GM21737 (cell line): ENCODE data around the gene FHIT.

ENCODE experiments used
- ATAC-seq: cut with Tn5 transposase; IDR thresholded peaks from one replicate; pipeline ENCODE4 v1.9.1; 2021; ENCODE audit warnings: mild to moderate bottlenecking, moderate library complexity; ENCODE audit not compliant: unreplicated experiment

The FHIT gene

DNA sequence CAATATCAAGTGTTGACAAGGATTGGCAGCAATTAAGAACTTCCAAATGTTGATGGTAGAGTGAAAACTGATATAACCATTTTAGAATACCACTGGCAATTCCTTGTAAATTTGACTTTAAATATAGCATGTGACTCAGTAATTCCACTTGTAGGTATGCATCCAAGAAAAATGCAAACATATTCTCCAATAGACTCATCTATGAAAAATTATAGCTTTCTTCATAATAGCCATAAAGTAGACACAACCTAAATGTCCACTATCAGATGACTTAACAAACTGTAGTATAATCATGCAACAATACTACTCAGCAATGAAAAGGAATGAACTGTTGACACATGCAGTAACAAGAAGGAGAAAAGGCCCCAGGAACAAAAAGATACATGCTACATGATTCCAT lies 988.1 kb downstream of the FHIT start:
- ATAC-seq = no peak

DNA sequence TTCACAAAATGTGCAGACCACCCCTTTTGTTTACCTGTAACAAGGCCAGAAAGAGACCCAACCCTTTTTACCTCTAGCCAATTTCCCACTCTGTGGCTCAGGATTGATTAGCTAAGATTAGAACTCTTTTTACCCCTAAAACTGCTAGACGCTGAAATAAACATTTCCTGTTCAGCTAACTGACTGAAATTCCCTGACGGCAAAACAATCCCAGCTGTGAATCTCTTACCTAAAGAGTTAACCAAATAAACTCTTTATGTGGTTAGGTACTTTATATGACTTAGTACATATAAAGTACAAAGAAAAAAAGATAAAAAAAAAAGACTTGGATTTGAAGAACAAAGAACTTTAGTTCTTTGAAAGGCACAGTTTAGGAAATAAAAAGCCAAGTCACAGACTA lies 988.7 kb downstream of the FHIT start:
- ATAC-seq = no peak

DNA sequence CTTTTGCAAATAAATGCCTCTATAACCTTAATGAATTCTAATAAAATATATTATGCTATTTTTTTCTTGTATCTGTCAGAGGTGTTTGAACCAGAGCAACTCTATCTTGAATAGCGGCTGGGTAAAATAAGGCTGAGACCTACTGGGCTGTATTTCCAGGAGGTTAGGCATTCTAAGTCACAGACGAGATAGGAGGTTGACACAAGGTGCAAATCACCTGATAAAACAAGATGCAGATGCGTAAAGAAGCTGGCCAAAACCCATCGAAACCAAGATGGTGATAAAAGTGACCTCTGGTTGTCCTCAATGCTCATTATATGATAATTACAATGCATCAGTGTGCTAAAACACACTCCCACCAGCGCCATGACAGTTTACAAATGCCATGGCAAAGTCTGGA lies 990.7 kb downstream of the FHIT start:
- no peak for ATAC-seq

DNA sequence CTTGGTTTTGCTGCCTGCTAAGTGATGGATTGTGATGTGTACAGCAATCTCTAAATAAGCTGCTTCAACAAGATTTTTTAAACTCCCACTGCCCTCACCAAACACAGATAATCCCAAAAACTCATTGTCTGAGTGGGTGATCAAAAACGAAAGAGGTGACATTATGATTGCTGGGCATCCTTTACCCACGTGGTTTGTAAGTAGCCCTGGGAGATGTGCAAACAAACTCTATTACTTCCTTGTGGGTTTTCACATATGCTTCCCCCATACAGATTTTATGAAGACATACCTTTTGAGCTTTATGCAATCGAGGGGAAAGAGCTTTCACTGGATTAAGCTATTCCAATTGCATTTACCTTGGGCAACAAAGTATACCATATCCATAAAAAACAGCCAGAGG lies 1000.4 kb downstream of the FHIT start:
- no peak for ATAC-seq

DNA sequence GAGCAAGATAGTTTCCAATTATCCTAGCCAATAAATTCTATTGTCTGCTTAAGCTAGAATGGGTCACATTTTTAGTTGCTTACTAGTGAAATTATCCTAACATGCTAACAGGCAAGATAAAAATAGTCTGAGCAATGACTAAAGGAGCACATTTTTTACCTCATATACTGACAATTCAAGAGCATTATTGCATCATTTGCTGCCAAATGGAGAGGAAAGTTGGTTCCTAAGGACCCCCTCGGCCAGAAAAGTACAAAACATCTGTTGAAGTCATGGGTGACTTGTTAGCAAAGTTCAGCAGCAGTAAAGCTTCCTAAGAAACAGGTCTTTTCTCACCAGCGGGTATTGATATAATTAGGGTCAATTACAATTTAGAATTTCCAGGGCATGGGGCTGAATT lies 1001.0 kb downstream of the FHIT start:
- ATAC-seq = no peak

DNA sequence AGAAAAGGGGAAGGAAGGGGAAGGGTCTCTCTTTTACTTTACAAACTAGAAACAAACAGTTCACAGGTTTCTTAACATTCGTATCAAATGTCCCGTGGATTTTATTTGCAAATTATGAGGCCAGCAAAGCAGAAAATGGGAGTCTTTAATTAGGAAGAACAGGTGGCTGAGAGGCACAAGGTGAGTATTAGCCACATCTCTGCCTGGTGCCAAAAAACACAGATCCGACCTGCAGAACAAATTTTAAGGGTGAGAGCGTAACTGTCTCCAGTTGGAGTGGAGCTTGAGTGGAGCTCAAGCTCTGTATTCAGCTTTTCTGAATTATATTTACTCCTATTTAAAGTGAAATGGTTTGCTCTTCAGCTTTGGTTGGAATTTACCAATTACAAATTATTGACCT lies 1004.9 kb downstream of the FHIT start:
- no peak for ATAC-seq

DNA sequence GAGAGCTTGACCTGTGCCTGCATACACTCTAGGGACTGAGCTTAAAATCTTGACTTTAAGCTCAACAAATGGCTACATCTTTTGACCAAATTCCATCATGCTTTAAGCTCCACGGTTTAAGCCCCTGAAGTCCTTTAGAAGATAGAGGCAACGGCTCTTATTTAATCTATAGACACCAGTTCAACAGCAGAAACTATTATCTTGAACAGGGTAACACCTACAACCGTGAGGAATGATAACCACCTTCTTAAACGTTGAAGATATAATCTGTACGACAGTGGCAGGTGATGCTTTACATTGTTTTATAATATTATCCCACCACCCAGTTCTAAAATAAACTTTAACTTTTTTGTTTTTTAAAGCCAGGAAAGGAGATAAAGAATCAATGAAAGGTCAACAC lies 1007.8 kb downstream of the FHIT start:
- no peak for ATAC-seq

DNA sequence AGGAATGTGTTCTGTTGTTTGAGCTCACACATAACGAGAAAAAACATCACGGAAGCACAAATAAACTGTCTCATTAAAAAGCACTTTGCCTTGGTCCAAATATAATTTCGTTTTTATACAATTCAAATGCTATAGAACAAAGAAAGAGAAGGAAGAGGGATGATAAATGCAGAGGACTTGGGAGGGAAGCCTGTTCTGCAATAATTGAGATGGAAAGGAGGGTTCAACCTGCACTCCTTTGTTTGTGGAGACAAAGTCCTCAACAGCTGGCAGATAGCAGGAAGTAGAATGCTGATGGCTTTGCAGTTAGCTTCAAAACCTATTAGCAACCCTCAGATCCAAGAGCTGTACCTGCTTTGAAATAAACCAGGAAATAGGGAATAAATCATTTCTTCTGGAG lies 1010.8 kb downstream of the FHIT start:
- ATAC-seq = no peak

DNA sequence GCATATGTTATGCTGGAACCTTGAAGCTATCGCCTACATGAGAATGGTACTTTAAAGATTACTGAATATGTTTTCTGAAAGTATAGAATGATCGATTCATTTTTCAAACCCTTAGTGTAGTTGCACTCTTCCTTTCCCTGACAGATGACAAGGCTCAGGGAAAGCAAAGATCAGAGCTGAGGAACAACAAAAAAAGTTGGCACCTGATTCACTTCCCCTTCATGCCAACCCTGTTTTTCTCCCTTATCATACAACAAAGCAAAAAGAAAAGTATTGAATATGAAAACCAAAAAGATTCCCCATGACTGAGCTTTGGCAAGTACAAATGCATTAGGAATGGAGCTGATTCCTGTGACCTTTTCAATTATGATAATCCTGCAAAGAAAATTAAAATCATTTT lies 1012.7 kb downstream of the FHIT start:
- ATAC-seq = no peak

DNA sequence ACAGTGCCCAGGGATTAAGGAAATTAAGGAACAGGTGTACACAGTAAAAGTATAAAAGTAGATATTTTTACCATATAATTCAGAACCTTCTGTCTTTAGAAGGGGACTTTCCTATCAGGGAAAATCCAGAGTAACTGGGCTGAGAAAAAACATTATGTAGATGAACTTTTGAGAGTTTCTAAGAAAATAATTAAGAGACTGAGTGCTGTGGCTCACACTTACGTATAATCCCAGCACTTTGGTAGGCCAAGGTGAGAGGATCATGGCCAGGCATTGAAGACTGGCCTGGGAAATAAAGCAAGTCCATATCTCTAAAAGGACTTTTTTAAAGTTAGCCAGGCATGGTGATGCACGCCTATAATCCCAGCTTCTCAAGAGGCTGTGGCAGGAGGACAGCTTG lies 1021.8 kb downstream of the FHIT start:
- no peak for ATAC-seq

DNA sequence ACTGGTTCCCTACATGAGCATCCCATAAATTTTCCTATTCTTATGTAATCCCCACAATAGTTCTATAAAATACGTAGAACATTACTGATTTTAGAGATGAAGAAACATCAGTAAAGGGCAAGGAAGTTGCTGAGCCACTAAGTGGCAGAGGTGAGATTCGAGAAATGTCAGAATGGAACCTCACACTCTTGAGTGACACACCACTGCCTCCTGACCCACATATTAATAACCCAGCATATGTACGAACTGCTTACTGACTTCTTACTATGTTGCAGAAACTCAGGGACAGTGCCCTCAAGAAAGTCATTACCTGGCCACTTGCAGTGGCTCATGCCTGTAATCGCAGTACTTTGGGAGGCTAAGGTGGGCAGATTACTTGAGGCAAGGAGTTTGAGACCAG lies 1022.4 kb downstream of the FHIT start:
- ATAC-seq = no peak

DNA sequence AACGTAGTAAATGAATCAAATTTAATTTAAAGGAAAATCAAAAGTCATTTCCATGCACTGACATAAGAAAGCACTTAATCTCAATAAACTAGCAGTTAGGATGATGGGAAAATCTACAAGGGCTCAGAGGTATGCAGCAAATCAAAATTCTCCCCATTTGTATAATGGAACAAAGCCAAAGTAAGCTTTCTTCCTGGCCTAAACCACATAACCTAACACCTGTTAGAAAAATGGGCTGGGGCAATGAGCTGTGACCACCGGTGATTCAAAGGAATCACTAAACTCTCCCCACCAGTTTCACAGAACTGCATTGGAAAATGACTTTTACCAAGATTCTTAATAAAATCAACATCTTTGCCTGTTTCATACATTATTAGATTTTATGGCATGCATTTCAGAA lies 1024.3 kb downstream of the FHIT start:
- ATAC-seq = no peak

DNA sequence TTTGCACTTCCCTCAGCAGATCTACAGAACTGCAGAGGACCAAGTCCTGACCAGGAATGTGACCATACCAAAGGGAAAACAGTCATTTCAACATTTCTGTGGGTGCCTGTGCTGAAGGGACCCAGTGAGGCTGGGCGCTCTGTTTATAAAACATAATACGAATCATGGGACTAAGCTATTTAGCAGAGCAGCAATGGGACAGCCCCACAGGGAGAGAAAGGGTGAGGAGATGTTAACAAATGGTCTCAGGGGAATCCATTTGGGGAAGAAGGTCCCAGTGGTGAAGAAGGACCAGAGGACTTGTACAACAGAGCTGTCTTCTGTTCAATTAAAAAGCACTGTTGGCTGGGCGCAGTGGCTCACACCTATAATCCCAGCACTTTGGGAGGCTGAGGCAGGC lies 1025.4 kb downstream of the FHIT start:
- no peak for ATAC-seq

DNA sequence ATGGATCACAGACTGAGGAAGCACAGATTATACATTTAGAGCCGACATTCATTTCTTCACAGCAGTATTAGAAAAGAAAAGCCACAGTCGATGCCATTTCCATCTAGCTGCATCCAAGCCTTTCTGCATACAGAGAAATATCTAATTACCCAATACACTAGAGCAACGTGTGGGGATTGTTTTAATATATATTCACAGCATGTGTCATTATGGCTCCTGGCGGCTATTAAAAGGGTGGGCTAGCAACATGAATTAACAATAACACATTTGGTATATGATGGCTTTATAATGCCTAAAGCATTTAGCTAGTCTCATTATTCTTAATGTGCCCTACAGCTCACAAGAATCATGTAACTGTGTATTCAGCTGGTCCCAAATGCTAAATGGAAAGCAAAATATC lies 1030.5 kb downstream of the FHIT start:
- no peak for ATAC-seq

DNA sequence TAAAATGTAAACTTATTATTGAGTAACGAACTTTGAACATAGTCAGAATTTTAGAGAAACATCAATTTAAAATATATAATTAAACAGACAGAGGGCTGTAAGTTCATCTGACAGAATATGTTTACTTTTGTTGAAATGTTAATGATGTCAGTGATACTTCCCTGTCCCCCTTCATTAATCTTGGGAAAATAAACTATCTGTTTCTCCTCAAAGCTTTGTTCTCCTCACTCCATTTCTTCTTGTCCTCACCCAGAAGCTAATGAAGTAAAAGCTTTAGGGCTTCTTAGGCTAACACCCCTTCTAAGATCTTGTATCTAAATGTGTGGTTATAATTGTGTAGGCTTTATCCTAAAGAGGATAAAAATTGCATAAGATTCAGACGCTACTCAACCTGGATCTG lies 1031.8 kb downstream of the FHIT start:
- no peak for ATAC-seq

DNA sequence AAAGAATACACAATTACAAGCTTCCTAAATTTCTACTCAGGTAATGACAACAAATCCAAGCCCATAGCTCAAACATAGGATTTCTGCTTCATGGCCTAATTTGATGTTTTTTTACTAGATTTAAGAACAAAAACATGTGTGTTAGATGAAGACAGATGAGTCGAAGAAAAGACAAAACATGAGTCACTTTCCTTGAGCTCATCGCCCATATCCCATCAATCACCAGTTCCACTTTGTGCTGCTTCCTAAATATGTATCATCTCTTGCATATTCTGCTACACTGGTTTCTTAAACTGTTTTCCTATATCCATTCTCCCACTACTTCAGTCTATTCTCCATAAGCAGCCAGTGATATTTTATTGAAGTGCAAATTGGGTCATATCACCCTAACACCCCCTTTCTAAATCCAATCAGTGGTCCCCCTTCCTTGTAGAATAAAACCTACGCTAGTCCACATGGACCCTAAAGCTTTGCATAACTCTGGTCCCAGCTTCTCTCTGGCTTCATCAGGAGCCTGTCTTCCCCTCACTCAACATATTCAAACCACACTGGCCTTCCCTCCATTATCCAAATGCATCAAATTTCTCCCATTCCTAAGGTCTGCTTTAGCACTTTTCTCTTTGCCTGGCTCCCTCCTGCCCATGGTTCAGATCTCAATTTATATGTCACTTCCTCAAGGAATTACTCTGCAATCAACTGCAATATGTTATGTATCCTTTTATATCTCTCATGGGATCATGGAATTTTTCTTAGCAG lies 1033.9 kb downstream of the FHIT start:
- ATAC-seq = no peak

DNA sequence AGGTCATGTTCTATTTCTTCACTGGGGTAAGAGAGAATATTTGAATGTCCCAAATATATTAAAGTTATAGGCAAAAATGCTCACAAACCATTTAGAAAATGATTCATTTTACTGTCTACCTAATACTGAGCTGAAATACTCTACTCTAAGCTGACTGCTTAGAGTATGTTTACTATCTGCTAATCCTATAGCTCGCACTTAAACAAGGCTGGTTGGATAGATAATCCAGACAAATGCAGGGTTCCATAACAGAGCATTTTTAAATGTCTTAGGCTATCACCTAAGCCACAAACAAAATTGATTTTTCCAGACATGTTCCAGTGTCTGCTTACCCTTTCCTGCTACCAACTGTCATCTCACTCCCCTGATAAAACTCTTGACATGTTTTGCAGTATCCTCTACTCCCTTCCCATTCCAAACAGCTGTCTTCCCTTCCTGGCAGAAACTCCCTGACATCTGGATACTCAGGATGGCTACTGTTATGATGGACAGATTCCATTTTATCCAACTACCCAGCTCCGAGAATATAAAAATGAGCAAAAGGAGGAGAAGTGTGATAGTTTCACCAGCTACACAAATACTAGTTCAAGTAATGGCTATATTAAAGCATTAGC lies 1034.7 kb downstream of the FHIT start:
- ATAC-seq = no peak

DNA sequence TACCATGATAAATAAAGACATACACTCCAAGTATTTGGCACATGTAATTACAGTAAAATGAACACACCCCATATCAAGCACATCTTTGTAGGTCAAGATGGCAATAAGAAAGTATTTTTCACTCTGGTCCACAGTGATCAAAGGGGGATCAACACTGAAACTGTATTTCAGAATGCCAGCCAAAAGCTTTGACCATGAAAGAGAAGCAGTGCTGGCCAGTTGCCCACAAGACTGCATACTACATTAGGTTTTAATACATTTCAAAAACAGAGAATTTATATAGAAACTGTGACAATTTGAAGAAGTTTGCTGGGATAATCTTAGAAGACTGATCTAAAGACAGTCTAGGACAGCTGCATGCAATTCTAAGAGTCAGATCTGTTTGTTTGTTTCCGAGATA lies 1035.3 kb downstream of the FHIT start:
- no peak for ATAC-seq

DNA sequence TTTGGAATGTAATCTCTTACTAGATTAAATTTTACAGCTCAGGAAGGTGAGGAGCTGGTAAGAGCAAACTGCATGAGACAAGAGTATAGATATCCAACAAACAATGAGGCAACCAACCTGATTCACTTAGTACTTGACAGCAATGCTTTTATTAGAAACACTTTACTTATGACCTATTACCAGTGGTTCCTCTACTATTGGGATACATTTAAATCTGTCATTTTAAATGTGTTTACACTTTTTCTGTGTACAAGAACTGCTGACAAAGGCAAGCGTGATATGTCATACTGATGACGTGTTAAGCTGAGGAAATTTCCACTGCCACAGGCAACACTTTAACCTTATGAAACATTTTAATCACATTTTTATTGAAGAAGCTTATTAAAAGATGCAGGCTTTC lies 1043.3 kb downstream of the FHIT start:
- ATAC-seq = no peak

DNA sequence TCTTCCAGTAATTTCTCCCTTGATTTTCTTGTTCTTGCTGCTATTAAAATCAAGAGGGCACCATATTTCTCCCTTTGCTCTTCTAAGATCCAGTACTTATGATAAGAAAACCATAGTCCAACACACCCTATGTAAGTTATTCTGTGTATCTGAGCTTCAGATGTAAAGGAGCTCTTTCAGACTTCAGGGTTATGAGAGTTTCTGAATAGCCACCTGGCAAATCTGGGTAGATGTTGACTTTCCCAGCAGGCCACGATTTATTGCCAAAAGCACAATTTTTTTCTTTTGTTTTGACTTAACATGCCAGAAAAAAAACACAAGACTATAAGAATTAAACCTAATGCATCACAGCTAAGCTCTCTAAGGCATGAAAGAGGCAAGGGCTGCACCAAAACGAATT lies 1045.0 kb downstream of the FHIT start:
- ATAC-seq = no peak

DNA sequence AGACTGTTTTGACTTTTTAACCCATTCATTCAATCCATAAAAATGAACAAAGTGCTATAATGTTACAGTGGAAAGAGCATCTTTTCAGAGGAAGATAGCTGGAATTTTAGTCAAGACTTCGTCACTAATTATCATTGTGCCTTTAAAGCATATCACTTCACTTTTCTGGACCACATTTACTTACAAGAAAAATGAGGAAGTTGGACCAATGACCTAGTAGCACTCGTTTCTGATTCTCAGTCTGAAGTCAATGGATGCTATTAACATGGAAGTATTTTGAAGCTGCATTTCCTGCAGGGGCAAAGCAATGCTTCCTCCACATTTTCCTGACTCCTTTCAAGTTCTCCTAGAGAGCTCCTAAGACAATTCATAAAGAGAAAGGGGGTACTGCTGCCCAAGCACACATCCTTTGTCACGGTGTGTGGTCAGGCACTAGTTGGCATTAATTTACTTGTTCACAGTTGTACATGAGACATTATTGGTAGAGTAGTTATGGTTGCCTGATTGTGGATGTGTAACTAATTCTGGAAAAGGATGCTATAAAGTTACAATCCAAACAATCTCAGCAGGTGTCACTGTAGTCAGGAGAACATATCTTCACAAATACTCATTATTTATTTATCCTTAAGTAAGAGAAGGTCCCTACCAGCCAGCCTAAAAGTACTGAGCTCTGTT lies 1049.1 kb downstream of the FHIT start:
- no peak for ATAC-seq

DNA sequence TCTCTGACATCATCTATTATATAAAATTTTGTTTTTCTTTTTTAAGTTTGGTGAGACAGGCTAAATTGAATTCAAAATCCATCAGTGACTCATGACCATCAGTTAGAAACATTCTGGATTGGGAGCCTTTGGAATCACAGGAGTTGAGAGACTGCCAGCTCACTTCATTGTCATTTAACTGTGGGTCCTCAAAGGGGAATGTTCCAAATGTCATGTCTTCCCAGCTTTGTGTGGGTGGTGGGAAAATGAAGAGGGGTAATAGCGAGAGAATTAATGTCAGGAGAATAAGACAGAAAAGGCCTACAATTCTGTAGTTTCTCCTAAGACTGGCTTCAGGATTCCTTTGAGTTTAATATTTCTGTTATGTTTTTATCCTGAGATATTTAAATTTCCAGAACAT lies 1051.9 kb downstream of the FHIT start:
- ATAC-seq = no peak
